Hematopoietic multipotent progenitor cell treated with erythropoietin and hydrocortisone succinate and interleukin-3 and kit ligand, for 6 days (in vitro differentiated cells): ENCODE results near the gene ZNF692.

ENCODE experiments used
- DNase-seq: peaks from one replicate; pipeline ENCODE4 v3.0.0-alpha.2; 2015

ZNF692 gene

DNA sequence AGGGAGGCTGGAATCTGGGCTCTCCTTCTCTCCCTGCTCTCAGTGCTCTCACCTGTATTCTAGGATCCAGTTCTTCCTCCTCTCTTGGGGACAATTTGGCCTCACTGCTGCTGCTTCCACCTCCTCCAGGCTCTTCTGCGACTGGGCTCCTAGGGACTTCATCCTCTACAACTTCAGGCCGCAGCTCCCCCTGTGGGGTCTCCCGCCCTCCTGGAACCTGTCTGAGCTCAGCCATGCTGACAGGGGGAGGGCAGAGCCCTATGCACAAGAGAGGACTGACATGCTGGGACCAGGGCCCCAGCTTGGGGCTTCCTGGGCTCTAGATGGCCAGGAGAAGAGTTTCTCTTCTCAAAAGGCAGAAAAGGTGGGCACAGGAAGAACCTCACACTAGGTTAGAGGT is 34.2 kb downstream of the ZNF692 start:
- DNase-seq, result no peak

- no peak for DNase-seq
These were observed 34.6 kb downstream of the ZNF692 start for GRCh38 chr1:248824301-248824700.

- no peak for DNase-seq
These were observed 35.3 kb downstream of the ZNF692 start for GRCh38 chr1:248823517-248824001.

DNA sequence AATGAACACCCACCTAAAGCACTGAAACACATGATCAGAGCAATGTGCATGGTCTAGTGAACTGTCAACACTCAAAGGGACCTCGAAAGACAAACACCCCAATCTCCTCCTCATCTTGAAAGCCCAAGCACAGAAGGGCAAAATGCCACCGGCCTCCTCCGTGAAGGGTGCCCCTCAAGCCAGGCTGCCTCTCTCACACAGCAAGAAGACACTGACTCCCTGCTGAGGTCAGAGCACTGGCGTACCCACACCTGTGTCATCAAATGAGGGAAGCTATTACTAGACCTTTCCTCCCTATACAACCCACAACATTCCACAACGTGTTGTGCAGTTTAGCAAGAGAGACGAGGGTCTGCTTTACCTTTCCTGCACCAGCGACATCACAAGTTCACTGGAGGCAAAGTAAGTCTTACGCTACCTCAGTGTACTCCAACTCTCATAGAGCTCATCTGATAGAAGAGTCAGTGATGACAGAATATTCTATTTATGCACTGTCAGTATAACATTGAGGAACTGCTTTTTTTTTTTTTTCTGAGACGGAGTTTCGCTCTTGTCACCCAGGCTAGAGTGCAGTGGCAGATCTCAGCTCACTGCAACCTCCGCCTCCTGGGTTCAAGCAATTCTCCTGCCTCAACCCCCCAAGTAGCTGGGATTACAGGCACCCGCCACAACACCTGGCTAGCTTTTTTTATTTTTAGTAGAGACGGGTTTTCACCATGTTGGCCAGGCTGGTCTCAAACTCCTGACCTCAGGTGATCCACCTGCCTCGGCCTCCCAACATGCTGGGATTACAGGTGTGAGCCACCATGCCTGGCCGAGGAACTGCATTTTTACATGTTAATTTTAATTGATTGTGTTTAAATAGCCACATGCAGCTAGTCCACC is 36.5 kb downstream of the ZNF692 start:
- peak; percentile 39 for DNase-seq

DNA sequence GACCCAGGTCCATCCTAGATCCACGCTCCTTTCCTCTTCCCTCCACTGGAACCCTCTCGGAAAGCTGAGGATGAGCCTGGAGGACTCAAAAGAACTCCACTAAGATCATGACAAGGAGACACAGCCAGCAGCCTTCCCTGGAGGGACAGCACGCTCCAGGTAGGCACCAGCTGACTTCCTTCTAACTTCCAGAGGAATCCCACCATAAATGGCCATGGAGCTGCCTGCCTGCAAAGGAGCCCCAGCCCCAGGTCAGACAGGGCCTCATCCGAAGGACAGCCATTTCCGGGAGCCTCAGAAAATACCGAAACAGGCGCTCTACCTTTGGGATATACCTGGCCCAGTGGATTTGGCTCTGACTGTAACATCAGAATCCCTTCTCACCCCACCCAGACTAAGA is 37.2 kb downstream of the ZNF692 start:
- no peak for DNase-seq

DNA sequence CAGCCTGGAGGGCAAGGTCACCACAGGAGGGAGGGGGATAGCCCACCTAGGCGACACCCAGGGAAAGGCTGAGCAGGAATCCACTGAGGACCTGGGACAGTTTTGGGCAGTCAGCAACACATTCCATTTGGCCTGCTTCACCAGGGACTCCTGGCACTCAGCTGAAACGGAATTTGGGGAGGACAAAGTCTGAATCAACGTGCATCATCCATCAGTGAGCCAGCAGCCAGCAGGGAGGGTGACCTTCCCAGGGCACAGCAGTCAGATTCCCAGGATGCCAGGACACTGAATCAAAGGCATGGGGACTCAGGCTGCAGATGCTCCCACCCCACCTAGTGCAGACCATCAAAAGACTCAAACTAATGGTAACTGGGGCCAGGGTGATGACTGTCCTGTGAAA is 37.8 kb downstream of the ZNF692 start:
- DNase-seq, result no peak

DNA sequence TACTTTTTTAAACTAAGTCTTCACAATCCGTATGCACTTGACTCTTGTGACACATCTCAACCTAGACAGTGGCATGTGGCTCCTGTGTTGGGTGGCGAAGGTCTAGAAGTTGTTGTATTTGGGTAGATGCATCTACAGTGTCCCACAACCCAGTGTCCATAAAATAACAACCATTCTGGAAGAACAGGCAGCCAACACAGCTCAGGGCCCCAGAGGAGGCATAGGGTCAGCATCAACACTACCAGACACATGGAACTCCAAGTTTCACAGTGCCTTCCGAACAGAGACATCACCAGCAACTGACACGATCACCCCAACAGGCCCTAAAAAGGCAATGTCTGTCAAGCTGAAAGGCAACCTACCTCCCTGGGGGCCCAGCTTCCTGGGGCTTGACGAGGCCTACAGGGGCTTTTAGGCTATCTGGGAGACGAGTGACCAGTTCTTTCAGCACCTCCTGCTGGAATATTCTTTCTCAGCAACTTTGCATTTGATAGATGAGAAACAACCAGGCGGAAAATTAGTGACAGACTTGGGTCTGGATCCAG is 38.8 kb downstream of the ZNF692 start:
- DNase-seq, result no peak

DNA sequence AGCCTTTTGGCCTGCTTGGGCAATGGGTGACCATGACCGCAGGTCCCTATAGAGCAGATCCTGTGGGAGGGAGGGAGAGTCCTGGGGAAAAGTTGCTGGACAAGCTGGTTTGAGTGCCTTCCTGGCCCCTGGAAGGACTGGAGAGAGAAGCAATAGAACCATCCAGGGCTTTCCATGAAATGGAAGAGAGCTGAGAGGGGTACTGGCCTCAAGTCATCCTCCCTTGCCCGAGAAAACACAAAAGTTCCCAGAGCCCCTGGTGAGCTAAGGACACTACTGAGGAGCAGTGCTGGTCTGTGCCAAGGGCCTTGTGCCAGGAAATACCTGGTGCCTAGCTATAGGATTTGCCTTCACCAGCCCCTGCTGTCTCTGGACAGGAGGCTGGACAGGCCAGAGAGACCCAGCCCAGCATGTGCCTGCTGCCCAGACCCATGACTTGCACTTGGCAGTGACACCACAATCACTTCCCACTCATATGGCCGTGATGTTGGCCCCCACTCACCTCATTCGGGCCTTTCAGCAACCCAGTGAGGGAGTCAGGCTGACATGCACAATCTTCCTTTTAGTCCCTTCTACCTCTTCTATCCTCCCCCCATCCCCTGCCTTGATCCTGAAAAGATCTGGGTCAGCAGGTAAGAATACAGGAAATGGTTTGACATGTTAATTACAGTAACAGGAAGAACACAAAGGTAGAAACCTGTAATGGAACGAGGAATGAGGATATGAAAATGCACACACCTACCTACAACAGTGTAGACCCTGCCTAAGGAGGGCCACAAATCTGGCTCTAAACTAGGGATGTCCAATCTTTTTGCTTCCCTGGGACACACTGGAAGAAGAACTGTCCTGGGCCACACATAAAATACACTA is 40.1 kb downstream of the ZNF692 start:
- no peak for DNase-seq

DNA sequence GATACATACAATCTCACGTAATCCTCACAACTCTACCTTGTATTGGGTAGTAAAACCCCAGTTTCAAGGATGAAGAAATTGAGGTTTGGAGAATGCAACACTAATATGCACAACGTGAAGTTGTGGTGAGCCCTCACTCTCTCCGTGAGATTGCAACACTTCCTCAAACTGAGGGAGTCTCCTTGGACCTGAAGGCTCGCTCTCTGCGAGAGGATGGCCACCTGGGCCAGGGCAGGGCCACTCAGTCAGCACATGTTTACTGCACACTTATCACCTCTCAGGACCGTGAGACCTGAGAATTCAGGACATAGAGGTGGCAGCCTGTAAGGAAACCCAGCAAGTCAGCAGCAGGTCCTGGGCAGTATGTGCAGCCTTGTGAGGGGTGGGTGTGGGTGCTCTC is 41.8 kb downstream of the ZNF692 start:
- DNase-seq, result peak; percentile 80

DNA sequence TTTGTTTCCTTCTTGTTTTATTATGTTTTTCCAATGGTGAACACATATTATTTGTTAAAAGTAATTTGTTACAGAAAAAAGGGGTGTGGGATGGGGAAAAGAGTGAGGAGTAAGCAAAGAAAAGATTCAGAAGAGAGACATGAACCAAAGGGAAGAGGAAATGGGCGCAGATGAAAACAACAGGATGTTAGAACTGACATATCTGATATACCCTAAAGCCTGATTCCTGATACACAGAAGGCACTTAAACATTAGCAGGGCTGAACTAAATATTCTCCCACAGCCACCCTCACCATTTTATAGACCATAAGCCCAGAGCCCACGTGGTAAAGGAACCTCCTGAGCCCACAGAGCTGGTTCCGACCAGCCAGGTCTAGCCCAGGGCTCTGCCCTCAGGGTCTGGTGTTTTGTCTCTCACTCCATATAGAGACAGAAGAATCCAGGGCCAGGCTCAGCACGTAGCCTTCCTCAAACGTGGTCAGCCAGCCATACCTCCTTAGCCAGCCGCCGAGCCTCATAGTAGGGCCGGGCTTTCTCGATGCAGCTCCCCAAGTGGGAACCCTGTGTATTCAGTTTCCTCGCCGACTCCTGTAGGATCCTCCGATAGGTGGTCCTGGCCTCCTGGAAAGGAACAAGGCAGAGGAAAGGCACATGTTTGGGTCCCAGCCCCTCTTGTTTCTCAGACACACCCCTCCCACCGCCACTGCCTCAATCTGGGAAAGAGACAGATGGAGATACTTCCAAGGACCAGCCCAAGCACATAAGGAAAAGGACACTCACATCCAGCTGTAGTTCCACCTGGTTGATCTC is 42.6 kb downstream of the ZNF692 start:
- no peak for DNase-seq

DNA sequence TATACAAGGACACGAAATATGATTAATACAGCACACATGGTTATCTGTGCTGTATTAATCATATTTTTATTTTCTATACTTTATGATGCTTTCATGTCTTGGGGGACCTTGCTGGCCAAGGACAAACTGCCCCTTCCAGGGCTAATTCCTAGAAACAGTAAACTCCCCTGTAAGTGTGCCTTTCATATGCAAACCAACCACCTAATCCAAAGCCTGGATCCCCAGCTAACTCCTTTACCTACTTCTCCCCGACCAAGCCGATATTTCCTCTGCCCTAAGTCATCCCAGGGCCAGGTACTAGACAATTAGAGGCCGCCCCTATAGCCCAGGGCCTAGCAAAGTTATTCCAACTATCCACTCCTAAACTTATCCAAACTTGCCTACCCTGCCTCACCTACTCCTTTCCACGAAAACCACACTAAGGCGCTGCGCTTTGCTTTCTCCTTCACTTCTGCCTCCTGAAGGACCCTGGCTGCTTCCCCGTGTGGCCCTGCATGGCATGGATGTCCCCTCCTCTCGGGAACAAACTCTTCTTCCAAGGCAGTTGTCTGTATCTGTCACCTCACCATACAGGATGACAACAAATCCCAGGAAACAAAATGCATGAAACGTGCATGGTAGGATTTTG is 43.4 kb downstream of the ZNF692 start:
- no peak for DNase-seq

GRCh38 chr1:248814351-248814750 is 44.5 kb downstream of the ZNF692 start:
- DNase-seq, result no peak

GRCh38 chr1:248813546-248813945 is 45.3 kb downstream of the ZNF692 start:
- DNase-seq, result no peak

- DNase-seq, result no peak
These were observed 46.0 kb downstream of the ZNF692 start for GRCh38 chr1:248812736-248813425.

DNA sequence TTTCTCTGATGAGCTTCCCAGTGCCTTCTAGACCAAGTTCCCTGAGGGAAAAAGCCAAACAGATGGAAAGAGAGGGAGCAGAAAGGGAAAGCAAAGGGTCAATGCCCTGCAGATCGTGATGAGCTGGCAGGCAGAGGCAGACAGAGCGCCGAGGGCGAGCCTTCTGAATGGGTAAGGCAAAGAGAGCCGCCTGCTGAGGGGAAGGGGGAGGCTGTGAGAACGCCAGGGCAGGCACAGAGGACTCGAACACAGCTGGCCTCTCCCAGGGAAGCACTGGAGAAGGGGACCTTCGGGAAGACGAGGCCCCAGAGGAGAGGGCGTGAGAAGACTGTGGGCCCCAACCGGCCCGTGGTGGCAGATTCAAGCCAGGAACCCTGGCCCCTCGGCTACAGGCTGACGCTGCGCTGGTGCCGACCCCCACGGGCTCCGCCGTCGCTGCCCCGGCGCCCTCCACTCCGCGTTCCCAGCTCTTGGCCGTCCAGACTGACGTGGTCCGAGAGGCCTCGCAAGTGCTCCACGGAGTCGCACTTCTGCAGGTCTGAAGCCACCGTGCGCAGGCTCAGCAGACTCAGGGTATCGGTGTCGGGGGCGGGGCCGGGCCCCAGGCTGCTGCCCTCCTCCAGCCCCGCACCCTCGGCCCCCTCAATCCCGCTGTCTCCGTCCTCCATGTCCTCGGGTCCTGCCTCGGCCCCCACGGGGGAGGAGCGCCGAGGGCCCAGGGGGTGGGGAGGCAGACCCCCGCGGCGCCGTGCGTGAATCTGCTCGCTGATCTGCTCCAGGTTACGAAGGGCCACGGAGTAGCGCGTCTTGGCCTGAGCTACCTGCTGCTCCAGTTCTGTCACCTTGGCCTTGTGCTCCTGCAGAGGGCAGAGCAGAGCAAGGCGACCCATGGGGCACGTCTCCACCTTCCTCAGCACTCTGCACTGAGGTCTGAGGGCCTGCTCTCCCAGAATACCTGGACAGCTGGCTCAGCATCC is 47.1 kb downstream of the ZNF692 start:
- no peak for DNase-seq

DNA sequence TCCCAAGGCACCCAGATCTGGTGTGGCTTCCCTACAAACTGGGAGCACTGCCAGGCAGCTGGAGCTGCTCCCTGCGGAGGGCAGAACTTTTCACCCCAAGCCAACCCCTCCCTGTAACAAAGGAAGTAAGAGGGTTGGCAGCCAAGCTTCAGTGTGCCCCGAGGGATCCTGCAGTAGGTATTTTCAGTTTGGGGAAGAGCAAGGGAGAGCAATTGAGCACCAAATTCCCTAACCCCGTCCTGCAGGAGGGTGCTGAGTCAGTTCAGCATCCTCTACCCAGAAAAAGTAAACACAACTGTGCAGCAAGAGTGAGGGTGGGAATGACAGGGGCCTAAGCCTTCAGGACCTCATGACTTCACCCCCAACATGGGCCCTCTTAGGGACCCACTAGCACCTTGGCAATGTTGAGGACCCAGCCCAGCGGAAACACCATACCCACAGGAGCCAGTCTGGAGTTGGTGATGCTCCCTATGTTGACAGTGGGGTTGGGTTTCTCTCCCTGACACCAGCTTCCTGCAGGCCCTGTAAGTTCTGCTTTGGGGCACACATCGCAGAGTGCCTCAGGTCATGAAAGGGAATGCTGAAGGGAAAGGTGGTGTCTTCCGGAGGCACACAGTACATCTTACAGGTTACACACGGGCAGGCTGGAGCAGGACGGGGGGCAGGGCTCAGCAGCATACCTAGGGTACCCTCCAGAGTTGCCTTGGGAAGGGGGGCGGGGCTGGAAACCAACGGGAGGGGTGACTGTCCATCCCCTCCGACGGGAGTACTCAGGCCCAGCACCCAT is 48.0 kb downstream of the ZNF692 start:
- DNase-seq, result no peak

DNA sequence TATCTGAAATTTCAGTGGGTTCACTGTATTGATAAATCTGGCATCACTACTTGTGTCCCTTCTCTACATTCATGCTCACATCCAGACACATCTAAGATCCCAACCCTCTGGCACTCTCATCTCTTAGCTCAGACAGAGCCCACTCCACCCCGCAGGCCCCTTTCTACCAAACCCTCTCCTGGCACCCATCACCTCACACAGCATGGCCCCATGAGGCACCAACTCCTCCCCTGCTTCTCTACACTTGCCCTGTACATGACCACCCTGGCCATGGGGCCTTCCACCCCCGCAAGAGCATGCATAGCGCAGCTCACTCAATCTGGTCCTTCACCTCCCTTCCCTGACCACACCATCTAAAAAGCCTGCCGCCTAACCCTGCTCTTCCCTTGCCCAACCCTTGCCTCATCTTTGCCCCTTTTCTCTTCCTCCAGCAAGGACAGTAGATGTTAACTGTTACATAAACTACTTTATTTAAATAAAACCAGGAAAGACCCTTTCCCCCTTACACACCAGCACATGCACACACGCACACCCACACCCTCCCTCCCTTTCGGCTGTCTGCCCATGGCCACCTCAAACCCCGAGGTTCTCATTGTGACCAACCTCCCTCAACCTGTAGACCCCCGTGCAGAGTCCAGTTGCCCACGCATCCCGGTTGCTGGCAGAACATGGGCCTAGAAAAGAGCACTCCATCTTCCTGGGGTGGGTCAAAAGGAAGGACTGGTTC is 48.7 kb downstream of the ZNF692 start:
- no peak for DNase-seq

- DNase-seq, result no peak
These were observed 50.0 kb downstream of the ZNF692 start for GRCh38 chr1:248808876-248809275.
